Activated naive CD4-positive, alpha-beta T cell treated with anti-CD3 and anti-CD28 coated beads, Interleukin-2, amount 50 U/mL, for 72 hours (primary cell): ENCODE data around the gene LIPC. TPM values are rescaled to one million over a fixed set of nuclear protein-coding genes. Genes with fewer than 3 reads are reported as not detected.

Experiments used
- ATAC-seq, 2 donors: fragments of 150-1000 bp; cut with Tn5 transposase; 2 replicates each; pipeline ENCODE4 v1.10.0; 2021; ENCODE audit warnings: mild to moderate bottlenecking in 2 of 2, moderate library complexity in 2 of 2
- DNase-seq, 2 donors: peaks; one replicate each; pipeline ENCODE4 v3.0.0; 2021 to 2022; ENCODE audit warnings: low spot score in 2 of 2
- H3K27ac Mint-ChIP-seq, 2 donors: one replicate each; pipeline ENCODE4 v1.8.0; 2022; ENCODE audit warnings: mild to moderate bottlenecking in 2 of 2, mixed read lengths in 2 of 2
- H3K36me3 Mint-ChIP-seq, 2 donors: one replicate each; pipeline ENCODE4 v1.8.0; 2022; ENCODE audit warnings: mixed read lengths in 2 of 2
- H3K9me3 Mint-ChIP-seq, 2 donors: one replicate each; pipeline ENCODE4 v1.8.0; 2022; ENCODE audit warnings: mixed read lengths in 2 of 2
- total RNA-seq, 2 donors: library from RNA; stranded (reverse); gene quantifications; one replicate each; pipeline ENCODE4 v1.2.3, GENCODE V29; 2022

The LIPC gene
- total RNA-seq, 2 donors from 2014 or later = 0.64 to 0.98 TPM

GRCh38 chr15:58505581-58505980 lies 73.8 kb downstream of the LIPC start:
- no peak for DNase-seq
- H3K27ac Mint-ChIP-seq = no peak overlapping the region
- H3K9me3 Mint-ChIP-seq = peaks cover 0 to 20% of the 10 kb centered on the region in 2 donors
- H3K36me3 Mint-ChIP-seq = no peaks in the 10 kb centered on the region
- ATAC-seq = no peak

GRCh38 chr15:58506064-58506490 lies 74.3 kb downstream of the LIPC start:
- Mint-ChIP-seq H3K27ac (no peak overlapping the region), H3K36me3 (no peaks in the 10 kb centered on the region), H3K9me3 (peaks cover 0 to 20% of the 10 kb centered on the region in 2 donors)
- ATAC-seq (no peak), DNase-seq (no peak)

- H3K27ac Mint-ChIP-seq = no peak overlapping the region
- ATAC-seq = no peak
Measured at GRCh38 chr15:58506783-58507668, 75.2 kb downstream of the LIPC start.

GRCh38 chr15:58509556-58509955 lies 77.8 kb downstream of the LIPC start:
- peaks cover 0 to 20% of the 10 kb centered on the region in 2 donors for H3K9me3 Mint-ChIP-seq
- no peaks in the 10 kb centered on the region for H3K36me3 Mint-ChIP-seq
- no peak for ATAC-seq
- no peak for DNase-seq
- no peak overlapping the region for H3K27ac Mint-ChIP-seq

More at GRCh38 chr15:58506783-58507668, 75.2 kb downstream of the LIPC start:
- Mint-ChIP-seq H3K9me3 (peaks cover 0 to 20% of the 10 kb centered on the region in 2 donors), H3K36me3 (no peaks in the 10 kb centered on the region)
- no peak for DNase-seq

- Mint-ChIP-seq H3K9me3 (peaks cover 4 to 15% of the 10 kb centered on the region in 2 donors), H3K36me3 (peaks cover 0 to 5% of the 10 kb centered on the region in 2 donors), H3K27ac (no peak overlapping the region)
- DNase-seq (no peak), ATAC-seq (no peak)
Measured at GRCh38 chr15:58510715-58511598, 79.2 kb downstream of the LIPC start.

GRCh38 chr15:58511599-58511987 lies 79.8 kb downstream of the LIPC start:
- no peak for ATAC-seq
- H3K9me3 Mint-ChIP-seq = peaks cover 7 to 14% of the 10 kb centered on the region in 2 donors
- peaks cover 3 to 11% of the 10 kb centered on the region in 2 donors for H3K36me3 Mint-ChIP-seq
- DNase-seq = no peak
- H3K27ac Mint-ChIP-seq = no peak overlapping the region

GRCh38 chr15:58512522-58512921 lies 80.7 kb downstream of the LIPC start:
- ATAC-seq (no peak), DNase-seq (no peak)
- Mint-ChIP-seq H3K9me3 (peaks cover 7 to 16% of the 10 kb centered on the region in 2 donors), H3K36me3 (peaks cover 11 to 19% of the 10 kb centered on the region in 2 donors), H3K27ac (no peak overlapping the region)

GRCh38 chr15:58513008-58513407 lies 81.2 kb downstream of the LIPC start:
- ATAC-seq (no peak), DNase-seq (no peak)
- Mint-ChIP-seq H3K36me3 (peaks cover 11 to 19% of the 10 kb centered on the region in 2 donors), H3K9me3 (peaks cover 7 to 12% of the 10 kb centered on the region in 2 donors), H3K27ac (no peak overlapping the region)

GRCh38 chr15:58513726-58514336 lies 82.0 kb downstream of the LIPC start:
- peaks cover 11 to 19% of the 10 kb centered on the region in 2 donors for H3K36me3 Mint-ChIP-seq
- H3K9me3 Mint-ChIP-seq = peaks cover 7 to 12% of the 10 kb centered on the region in 2 donors
- DNase-seq (no peak), ATAC-seq (no peak)
- H3K27ac Mint-ChIP-seq = no peak overlapping the region

GRCh38 chr15:58515807-58516206 lies 84.0 kb downstream of the LIPC start:
- H3K27ac Mint-ChIP-seq = peak overlapping the region; percentile 17 to 67
- DNase-seq (peak in 1 of 2 donors; percentile 7), ATAC-seq (peak; percentile 47 to 65)

GRCh38 chr15:58517252-58517681 lies 85.5 kb downstream of the LIPC start:
- Mint-ChIP-seq H3K27ac (peak overlapping the region in 1 of 2 donors; percentile 67), H3K36me3 (peaks cover 11 to 19% of the 10 kb centered on the region in 2 donors)

More at GRCh38 chr15:58515807-58516206, 84.0 kb downstream of the LIPC start:
- H3K36me3 Mint-ChIP-seq = peaks cover 11 to 19% of the 10 kb centered on the region in 2 donors
- peaks cover 7 to 12% of the 10 kb centered on the region in 2 donors for H3K9me3 Mint-ChIP-seq

GRCh38 chr15:58517682-58518525 lies 86.1 kb downstream of the LIPC start:
- Mint-ChIP-seq H3K9me3 (peaks cover 7 to 12% of the 10 kb centered on the region in 2 donors), H3K36me3 (peaks cover 11 to 19% of the 10 kb centered on the region in 2 donors), H3K27ac (peak overlapping the region; percentile 47 to 67)
- DNase-seq (peak in 1 of 2 donors; percentile 6), ATAC-seq (peak; percentile 39 to 53)

More at GRCh38 chr15:58517252-58517681, 85.5 kb downstream of the LIPC start:
- H3K9me3 Mint-ChIP-seq = peaks cover 7 to 12% of the 10 kb centered on the region in 2 donors
- ATAC-seq (peak; percentile 47 to 66), DNase-seq (peak in 1 of 2 donors; percentile 7)

- peak in 1 of 2 donors; percentile 8 for ATAC-seq
- DNase-seq = no peak
- H3K36me3 Mint-ChIP-seq = peaks cover 11 to 19% of the 10 kb centered on the region in 2 donors
- H3K27ac Mint-ChIP-seq = peak overlapping the region in 1 of 2 donors; percentile 67
- H3K9me3 Mint-ChIP-seq = peaks cover 7 to 12% of the 10 kb centered on the region in 2 donors
Measured at GRCh38 chr15:58518626-58519025, 86.8 kb downstream of the LIPC start.

- Mint-ChIP-seq H3K9me3 (peaks cover 7 to 12% of the 10 kb centered on the region in 2 donors), H3K36me3 (peaks cover 11 to 19% of the 10 kb centered on the region in 2 donors), H3K27ac (no peak overlapping the region)
- no peak for DNase-seq
- no peak for ATAC-seq
Measured at GRCh38 chr15:58519516-58519915, 87.7 kb downstream of the LIPC start.

- Mint-ChIP-seq H3K36me3 (peaks cover 11 to 19% of the 10 kb centered on the region in 2 donors), H3K9me3 (peaks cover 3 to 12% of the 10 kb centered on the region in 2 donors), H3K27ac (peak overlapping the region in 1 of 2 donors; percentile 18)
- ATAC-seq = no peak
- DNase-seq = no peak
Measured at GRCh38 chr15:58520464-58520863, 88.7 kb downstream of the LIPC start.
